HEK293 (cell line): Measurements from ENCODE around the gene CKAP2L.

Source experiments
- CTCF ChIP-seq: fragments of 450-650 bp; formaldehyde crosslinking; IDR thresholded peaks from 2 replicates; pipeline ENCODE4 v1.5.1; 2016; ENCODE audit warnings: missing biosample characterization, missing genetic modification characterization
- ZNF660 ChIP-seq: fragments of 450-650 bp; IDR thresholded peaks from 2 replicates; pipeline ENCODE4 v1.5.1; 2018; ENCODE audit warnings: missing biosample characterization, mild to moderate bottlenecking, missing genetic modification characterization
- ZSCAN4 ChIP-seq: fragments of 450-650 bp; formaldehyde crosslinking; IDR thresholded peaks from 2 replicates; pipeline ENCODE4 v1.5.1; 2017; ENCODE audit warnings: missing biosample characterization, missing genetic modification characterization

GRCh38 chr2:112787294-112787693 lies 22.9 kb upstream of the CKAP2L start:
- TF ChIP-seq ZSCAN4 (tag by site-specific recombination) = no peak
- no peak for TF ChIP-seq CTCF (tag by site-specific recombination)
- TF ChIP-seq ZNF660 (tag by site-specific recombination) = no peak
